Caco-2 (cell line): ENCODE measurements around the gene MTA1. TPM values are rescaled to one million over a fixed set of nuclear protein-coding genes. Genes with fewer than 3 reads are reported as not detected.

Experiments used
- BruUV-seq: library from RNA; stranded (reverse); fragments of 400-500 nt; replicated peaks from 2 replicates; lab custom pipeline; 2021; lab: Mats Ljungman, UMichigan
- CTCF ChIA-PET: fragments of 300-600 bp; sonication (Branson Sonifier 250); formaldehyde crosslinking; loops from one replicate; lab custom pipeline; 2022; ENCODE audit warnings: antibody characterized with exemption; lab: Charles Lee
- POLR2A ChIA-PET: fragments of 300-600 bp; sonication (Branson Sonifier 250); formaldehyde crosslinking; loops from one replicate; lab custom pipeline; 2022; ENCODE audit warnings: antibody characterized with exemption; lab: Charles Lee
- DNase-seq, 2 experiments: peaks; one replicate each; pipeline versions ENCODE4 v3.0.0 to v3.0.0-alpha.2; 2020 to 2022
- H3K27me3 ChIP-seq: replicated peaks from 2 replicates; pipeline ENCODE4 v1.6.0; 2011; ENCODE audit warnings: low read length; ENCODE audit not compliant: control insufficient read depth, insufficient read depth
- H3K36me3 ChIP-seq: 2 replicates; pipeline ENCODE4 v1.5.1; 2011; ENCODE audit warnings: low read length; ENCODE audit not compliant: control insufficient read depth, insufficient read depth
- H3K4me1 ChIP-seq: fragments of 250-450 bp; sonication (Bioruptor Pico); 2 replicates; pipeline ENCODE4 v1.5.1; 2020; ENCODE audit warnings: mild to moderate bottlenecking
- H3K4me3 ChIP-seq: 2 replicates; pipeline ENCODE4 v1.5.1; 2011; ENCODE audit warnings: low read depth, mild to moderate bottlenecking, control low read depth, low read length
- H3K9me3 ChIP-seq: fragments of 250-450 bp; sonication (Bioruptor Pico); 2 replicates; pipeline ENCODE4 v1.5.1; 2020; ENCODE audit warnings: mild to moderate bottlenecking, moderate library complexity
- H3K27ac Mint-ChIP-seq: one replicate; pipeline ENCODE4 v1.8.0; 2022; ENCODE audit warnings: mixed read lengths; ENCODE audit not compliant: unreplicated experiment
- H3K27me3 Mint-ChIP-seq: one replicate; pipeline ENCODE4 v1.8.0; 2022; ENCODE audit warnings: mixed read lengths; ENCODE audit not compliant: insufficient read depth, unreplicated experiment
- H3K36me3 Mint-ChIP-seq: one replicate; pipeline ENCODE4 v1.8.0; 2022; ENCODE audit warnings: mild to moderate bottlenecking, mixed read lengths; ENCODE audit not compliant: insufficient read depth, unreplicated experiment
- H3K4me1 Mint-ChIP-seq: one replicate; pipeline ENCODE4 v1.8.0; 2022; ENCODE audit warnings: low read depth, mixed read lengths; ENCODE audit not compliant: unreplicated experiment
- H3K4me3 Mint-ChIP-seq: one replicate; pipeline ENCODE4 v1.8.0; 2022; ENCODE audit warnings: mild to moderate bottlenecking, moderate library complexity, mixed read lengths; ENCODE audit not compliant: unreplicated experiment
- H3K9me3 Mint-ChIP-seq: one replicate; pipeline ENCODE4 v1.8.0; 2022; ENCODE audit warnings: mixed read lengths; ENCODE audit not compliant: unreplicated experiment
- intact Hi-C: fragments of 100-400 bp; cut with micrococcal nuclease; formaldehyde crosslinking; loops from one replicate; pipeline ENCODE4 v1.10.0; 2022; ENCODE audit not compliant: unreplicated experiment
- total RNA-seq: library from RNA; stranded (reverse); gene quantifications from 2 replicates; pipeline ENCODE4 v1.2.3, GENCODE V29; 2022
- TF ChIP-seq, protein P1 (sequence below), 2 experiments: fragments of 200-600 bp in 1 of 2; IDR thresholded peaks; 1 replicate in 1 of 2; 2 replicates in 1 of 2; pipeline versions ENCODE4 v1.5.1 to v1.8.0; 2011 to 2022; ENCODE audit warnings: antibody characterized with exemption in 1 of 2, control low read depth in 1 of 2, inconsistent platforms in 1 of 2, low read depth in 1 of 2, low read length in 1 of 2, mild to moderate bottlenecking in 1 of 2, moderate library complexity in 1 of 2; ENCODE audit not compliant: insufficient read depth in 1 of 2, severe bottlenecking in 1 of 2, unreplicated experiment in 1 of 2

MTA1 gene
- total RNA-seq, 1 experiment from 2014 or later: 167 TPM

DNA sequence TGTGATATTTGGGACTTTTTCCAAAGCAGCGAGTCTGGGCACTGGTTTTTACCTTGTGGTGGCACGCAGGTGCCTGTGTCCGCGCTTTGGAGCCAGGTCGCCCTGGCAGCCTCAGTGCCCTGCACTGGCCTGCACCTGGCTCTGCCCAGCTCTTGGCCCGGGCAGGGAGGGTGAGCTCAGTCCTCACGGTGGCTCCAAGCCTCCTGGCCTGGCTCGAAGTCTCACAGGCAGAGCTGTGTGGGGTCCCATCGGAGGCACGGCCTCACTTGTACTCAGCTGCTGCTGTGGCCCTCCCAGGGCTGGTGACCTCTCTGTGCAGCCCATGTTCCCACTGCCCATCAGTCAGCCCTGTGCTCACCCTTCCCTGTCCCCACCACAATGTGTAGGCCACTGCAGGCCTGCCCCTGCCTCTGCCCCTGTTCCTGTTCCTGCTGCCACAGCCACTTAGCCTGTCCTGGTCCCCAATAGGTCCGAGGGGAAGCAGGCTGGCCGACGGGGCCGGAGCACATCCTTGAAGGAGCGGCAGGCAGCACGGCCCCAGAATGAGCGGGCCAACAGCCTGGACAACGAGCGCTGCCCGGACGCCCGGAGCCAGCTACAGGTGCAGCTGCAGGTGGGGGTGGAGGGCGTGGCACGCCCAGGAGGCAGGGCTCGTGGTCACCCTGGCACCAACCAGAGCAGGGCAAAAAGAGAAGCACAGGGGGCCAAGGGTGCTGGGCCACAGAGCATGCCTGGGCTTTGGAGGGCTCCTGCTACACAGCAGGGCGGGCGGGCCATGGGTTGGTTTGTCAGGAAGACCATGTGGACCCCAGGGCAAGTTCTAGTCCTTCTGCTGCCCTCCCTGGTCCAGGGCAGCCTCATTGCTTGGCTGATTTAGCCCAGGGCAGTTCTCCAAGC is 37.9 kb upstream of the MTA1 start:
- Histone ChIP-seq H3K9me3 (no peaks in the 10 kb centered on the region), H3K36me3 (no peaks in the 10 kb centered on the region), H3K4me3 (no peak overlapping the region), H3K4me1 (no peaks in the 10 kb centered on the region), H3K27me3 (no peaks in the 10 kb centered on the region)
- CTCF ChIA-PET: no interaction called here
- no TSS peak for BruUV-seq
- TF ChIP-seq, protein P1, sequence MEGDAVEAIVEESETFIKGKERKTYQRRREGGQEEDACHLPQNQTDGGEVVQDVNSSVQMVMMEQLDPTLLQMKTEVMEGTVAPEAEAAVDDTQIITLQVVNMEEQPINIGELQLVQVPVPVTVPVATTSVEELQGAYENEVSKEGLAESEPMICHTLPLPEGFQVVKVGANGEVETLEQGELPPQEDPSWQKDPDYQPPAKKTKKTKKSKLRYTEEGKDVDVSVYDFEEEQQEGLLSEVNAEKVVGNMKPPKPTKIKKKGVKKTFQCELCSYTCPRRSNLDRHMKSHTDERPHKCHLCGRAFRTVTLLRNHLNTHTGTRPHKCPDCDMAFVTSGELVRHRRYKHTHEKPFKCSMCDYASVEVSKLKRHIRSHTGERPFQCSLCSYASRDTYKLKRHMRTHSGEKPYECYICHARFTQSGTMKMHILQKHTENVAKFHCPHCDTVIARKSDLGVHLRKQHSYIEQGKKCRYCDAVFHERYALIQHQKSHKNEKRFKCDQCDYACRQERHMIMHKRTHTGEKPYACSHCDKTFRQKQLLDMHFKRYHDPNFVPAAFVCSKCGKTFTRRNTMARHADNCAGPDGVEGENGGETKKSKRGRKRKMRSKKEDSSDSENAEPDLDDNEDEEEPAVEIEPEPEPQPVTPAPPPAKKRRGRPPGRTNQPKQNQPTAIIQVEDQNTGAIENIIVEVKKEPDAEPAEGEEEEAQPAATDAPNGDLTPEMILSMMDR (IDR thresholded peaks at IDR 0.05; ENCODE audit: insufficient read depth in 1 of 2, low read depth in 1 of 2, low read length in 1 of 2, severe bottlenecking in 1 of 2, unreplicated experiment in 1 of 2): no peak
- Mint-ChIP-seq H3K4me1 (no peaks in the 10 kb centered on the region), H3K27ac (no peak overlapping the region), H3K36me3 (peaks cover 8% of the 10 kb centered on the region), H3K9me3 (no peaks in the 10 kb centered on the region), H3K4me3 (no peak overlapping the region), H3K27me3 (no peaks in the 10 kb centered on the region)
- intact Hi-C loops: no loop called here
- no peak for DNase-seq
- POLR2A ChIA-PET: no interaction called here

DNA sequence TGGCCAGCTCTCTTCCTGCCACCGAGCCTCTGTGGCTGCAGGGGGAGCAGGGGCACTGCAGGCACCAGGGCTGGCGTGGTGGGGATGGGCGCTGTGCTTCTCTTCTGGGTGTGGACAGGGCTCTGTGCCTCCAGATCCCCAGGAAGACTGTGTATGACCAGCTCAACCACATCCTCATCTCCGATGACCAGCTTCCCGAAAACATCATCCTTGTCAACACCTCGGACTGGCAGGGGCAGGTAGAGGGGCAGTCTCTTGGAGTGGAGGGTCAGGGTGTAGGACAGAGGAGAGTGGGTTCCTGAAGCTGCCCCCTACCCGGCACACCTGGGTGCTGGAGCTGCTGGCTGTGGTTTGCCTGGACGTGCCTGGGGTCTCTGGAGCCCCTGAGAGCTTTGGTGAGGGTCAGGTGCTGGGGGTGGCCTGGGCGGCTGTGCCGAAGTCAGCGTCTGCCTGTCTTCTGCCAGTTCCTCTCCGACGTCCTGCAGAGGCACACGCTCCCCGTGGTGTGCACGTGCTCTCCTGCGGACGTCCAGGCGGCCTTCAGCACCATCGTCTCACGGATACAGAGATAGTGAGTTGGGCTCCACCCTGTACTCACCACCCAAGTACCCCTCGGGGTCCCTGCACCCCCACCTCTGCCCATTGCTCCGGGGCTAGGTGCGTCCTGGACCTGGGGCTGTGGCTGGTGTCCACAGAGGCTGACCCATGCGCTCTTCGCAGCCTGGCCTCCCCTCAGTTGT is 37.1 kb upstream of the MTA1 start:
- TF ChIP-seq, protein P1 (IDR thresholded peaks at IDR 0.05; ENCODE audit: insufficient read depth in 1 of 2, low read depth in 1 of 2, low read length in 1 of 2, severe bottlenecking in 1 of 2, unreplicated experiment in 1 of 2): no peak
- Mint-ChIP-seq H3K27me3 (no peaks in the 10 kb centered on the region), H3K4me3 (no peak overlapping the region), H3K9me3 (no peaks in the 10 kb centered on the region), H3K36me3 (peaks cover 9% of the 10 kb centered on the region), H3K4me1 (no peaks in the 10 kb centered on the region), H3K27ac (no peak overlapping the region)
- POLR2A ChIA-PET: interaction anchor here (0.5 kb wide), 1 partner anchor 9 kb away, joined by 4 read pairs; no protein-coding TSS in a partner anchor
- CTCF ChIA-PET: no interaction called here
- H3K4me3 ChIP-seq: no peak overlapping the region
- intact Hi-C loops: no loop called here
- no peaks in the 10 kb centered on the region for H3K27me3 ChIP-seq
- DNase-seq: no peak
- no TSS peak for BruUV-seq
- no peaks in the 10 kb centered on the region for H3K4me1 ChIP-seq
- H3K9me3 ChIP-seq: no peaks in the 10 kb centered on the region
- no peaks in the 10 kb centered on the region for H3K36me3 ChIP-seq

DNA sequence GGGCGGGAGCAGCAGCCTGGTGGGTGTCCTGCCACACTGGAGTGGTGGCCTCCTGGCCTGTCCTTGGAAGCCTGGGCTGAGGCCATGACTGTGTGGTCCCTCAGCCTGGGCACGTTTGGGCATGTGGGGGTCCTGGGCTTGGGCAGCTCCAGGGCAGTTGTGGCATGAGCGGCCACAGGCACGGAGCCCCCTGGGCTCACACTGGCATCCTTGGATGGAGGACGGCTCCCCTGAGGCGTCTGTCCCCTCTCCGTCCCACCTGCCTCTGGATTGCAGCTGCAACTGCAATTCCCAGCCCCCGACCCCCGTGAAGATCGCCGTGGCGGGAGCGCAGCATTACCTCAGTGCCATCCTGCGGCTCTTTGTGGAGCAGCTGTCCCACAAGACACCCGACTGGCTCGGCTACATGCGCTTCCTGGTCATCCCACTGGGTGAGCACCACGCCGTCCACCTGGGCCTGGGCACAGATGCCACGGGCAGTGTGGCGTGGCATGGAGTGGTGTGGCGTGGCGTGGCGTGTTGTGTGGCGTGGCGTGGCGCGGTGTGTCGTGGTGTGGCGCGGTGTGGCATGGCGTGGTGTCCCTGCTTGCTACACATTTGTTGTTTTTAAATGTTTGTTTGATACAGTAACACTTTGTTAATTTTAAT is 36.4 kb upstream of the MTA1 start:
- Mint-ChIP-seq H3K27me3 (no peaks in the 10 kb centered on the region), H3K27ac (no peak overlapping the region), H3K4me3 (no peak overlapping the region), H3K9me3 (no peaks in the 10 kb centered on the region), H3K36me3 (peaks cover 13% of the 10 kb centered on the region), H3K4me1 (no peaks in the 10 kb centered on the region)
- Histone ChIP-seq H3K4me3 (no peak overlapping the region), H3K4me1 (no peaks in the 10 kb centered on the region), H3K36me3 (no peaks in the 10 kb centered on the region), H3K27me3 (no peaks in the 10 kb centered on the region), H3K9me3 (no peaks in the 10 kb centered on the region)
- TF ChIP-seq, protein P1 (IDR thresholded peaks at IDR 0.05; ENCODE audit: insufficient read depth in 1 of 2, low read depth in 1 of 2, low read length in 1 of 2, severe bottlenecking in 1 of 2, unreplicated experiment in 1 of 2): no peak
- DNase-seq: no peak
- BruUV-seq: no TSS peak
- CTCF ChIA-PET: no interaction called here
- POLR2A ChIA-PET: interaction anchor here (0.5 kb wide), 1 partner anchor 10 kb away, joined by 4 read pairs; no protein-coding TSS in a partner anchor
- intact Hi-C loops: no loop called here
